K562 treated with DMSO at 1 percent for 48 hours (cell line): Measurements from ENCODE around the gene TSPAN7. TPM values are rescaled to one million over a fixed set of nuclear protein-coding genes. Genes with fewer than 3 reads are reported as not detected.

Experiments used
- total RNA-seq: library from RNA; unstranded; fragments of 300-600 nt; gene quantifications from 2 replicates; pipeline ENCODE4 v1.2.3, GENCODE V29; 2022; ENCODE audit warnings: low replicate concordance; ENCODE audit errors: extremely low read depth

TSPAN7 gene
- total RNA-seq, result not detected in 2 replicates

GRCh38 chrX:38561126-38561868 lies at the start of gene TSPAN7:
Gene TSPAN7, plus strand, starts transcription at chrX:38561542. Its CDS starts 5 bp downstream, at chrX:38561547.

Other genes with a start within 250 kb of the TSPAN7 start
- gene RPGR, start 234.0 kb upstream of the TSPAN7 start, total RNA-seq, result not detected in 2 replicates
- not detected in 2 replicates for gene OTC, start 208.9 kb upstream of the TSPAN7 start, total RNA-seq
- gene MID1IP1, start 239.9 kb downstream of the TSPAN7 start, total RNA-seq, result not detected in 2 replicates